Stimulated activated CD4-positive, alpha-beta T cell treated with anti-CD3 and anti-CD28 coated beads, Interleukin-12 subunit alpha, Interleukin-12 subunit beta, amount 100 ng/mL, for 4 hours (primary cell): ENCODE data around the gene RRP7A.
"Not testable (repeated sequence)": the region's sequence is repeated elsewhere in the genome, so short reads cannot be mapped to it uniquely, and the experiment has no call there.

Experiments used
- DNase-seq: peaks from one replicate; pipeline ENCODE4 v3.0.0-alpha.2; 2020

RRP7A gene

GRCh38 chr22:42519525-42520401, at the start of gene RRP7A:
Gene RRP7A (minus strand): TSS chr22:42519796. CDS start chr22:42519786, 10 bp downstream.
- DNase-seq, result peak; percentile 85

GRCh38 chr22:42567950-42568349, 48.4 kb upstream of the RRP7A start:
- not testable (repeated sequence) for DNase-seq

GRCh38 chr22:42565956-42566355, 46.4 kb upstream of the RRP7A start:
- DNase-seq, result no peak

GRCh38 chr22:42564699-42565098, 45.1 kb upstream of the RRP7A start:
- DNase-seq, result no peak

GRCh38 chr22:42563943-42564342, 44.3 kb upstream of the RRP7A start:
- not testable (repeated sequence) for DNase-seq

- no peak for DNase-seq
Observed at GRCh38 chr22:42562684-42563083, 43.1 kb upstream of the RRP7A start.

- DNase-seq, result no peak
Observed at GRCh38 chr22:42562279-42562678, 42.7 kb upstream of the RRP7A start.

GRCh38 chr22:42561856-42562255, 42.3 kb upstream of the RRP7A start:
- no peak for DNase-seq

GRCh38 chr22:42560781-42561180, 41.2 kb upstream of the RRP7A start:
- DNase-seq, result no peak

- no peak for DNase-seq
Observed at GRCh38 chr22:42560381-42560780, 40.8 kb upstream of the RRP7A start.

- peak; percentile 82 for DNase-seq
Observed at GRCh38 chr22:42553475-42554361, 34.1 kb upstream of the RRP7A start, which contains the start of gene SERHL2. Gene SERHL2 (plus strand): TSS chr22:42553956. CDS start chr22:42554021, 65 bp downstream.

- DNase-seq, result not testable (repeated sequence)
Observed at GRCh38 chr22:42552294-42552647, 32.7 kb upstream of the RRP7A start.

GRCh38 chr22:42549331-42550060, 29.9 kb upstream of the RRP7A start:
- no peak for DNase-seq

GRCh38 chr22:42548597-42549330, 29.2 kb upstream of the RRP7A start:
- no peak for DNase-seq

- not testable (repeated sequence) for DNase-seq
Observed at GRCh38 chr22:42548126-42548525, 28.5 kb upstream of the RRP7A start.

GRCh38 chr22:42547562-42547961, 28.0 kb upstream of the RRP7A start:
- no peak for DNase-seq

- DNase-seq, result no peak
Observed at GRCh38 chr22:42544686-42545085, 25.1 kb upstream of the RRP7A start.

- DNase-seq, result not testable (repeated sequence)
Observed at GRCh38 chr22:42539236-42539771, 19.7 kb upstream of the RRP7A start.

GRCh38 chr22:42537199-42537831, 17.7 kb upstream of the RRP7A start:
- not testable (repeated sequence) for DNase-seq

GRCh38 chr22:42536634-42537033, 17.0 kb upstream of the RRP7A start:
- DNase-seq, result not testable (repeated sequence)

GRCh38 chr22:42536166-42536565, 16.6 kb upstream of the RRP7A start:
- DNase-seq, result no peak
